Astrocyte of the cerebellum (primary cell): ENCODE results near the gene MYO15B.

Source experiments
- DNase-seq: peaks from one replicate; pipeline ENCODE4 v3.0.0-alpha.2; 2011; ENCODE audit warnings: low read depth
- H3K4me3 ChIP-seq: 2 replicates; pipeline ENCODE4 v1.5.1; 2011; ENCODE audit warnings: mild to moderate bottlenecking, low read depth, low read length, moderate library complexity
- in situ Hi-C: cut with HindIII; loops from 2 replicates; pipeline ENCODE4 v1.10.0; 2017; ENCODE audit warnings: low sequenced_read_pairs
- TF ChIP-seq, protein P1 (sequence below): IDR thresholded peaks from 2 replicates; pipeline ENCODE4 v1.5.1; 2012; ENCODE audit warnings: low read length, low read depth, moderate library complexity, mild to moderate bottlenecking; ENCODE audit errors: missing control alignments

Gene MYO15B

DNA sequence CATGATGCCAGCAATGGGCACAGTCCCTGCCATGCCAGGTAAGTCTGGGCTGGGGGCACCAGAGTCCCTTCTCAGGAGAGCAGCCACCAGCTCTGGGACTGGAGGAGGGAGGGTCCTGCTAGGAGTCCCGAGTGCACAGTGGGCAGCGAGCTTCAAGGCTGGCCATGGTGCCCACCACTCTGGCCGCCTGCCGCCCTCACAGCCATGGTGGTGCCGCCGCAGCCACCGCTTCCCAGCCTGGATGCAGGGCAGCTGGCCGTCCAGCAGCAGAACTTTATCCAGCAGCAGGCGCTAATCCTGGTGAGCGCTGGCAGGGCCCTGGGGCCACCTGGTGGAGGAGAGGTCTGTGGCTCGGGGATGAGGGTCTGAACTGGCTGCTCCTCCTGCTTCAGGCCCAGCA, 27.7 kb downstream of the MYO15B start:
- TF ChIP-seq, protein P1, sequence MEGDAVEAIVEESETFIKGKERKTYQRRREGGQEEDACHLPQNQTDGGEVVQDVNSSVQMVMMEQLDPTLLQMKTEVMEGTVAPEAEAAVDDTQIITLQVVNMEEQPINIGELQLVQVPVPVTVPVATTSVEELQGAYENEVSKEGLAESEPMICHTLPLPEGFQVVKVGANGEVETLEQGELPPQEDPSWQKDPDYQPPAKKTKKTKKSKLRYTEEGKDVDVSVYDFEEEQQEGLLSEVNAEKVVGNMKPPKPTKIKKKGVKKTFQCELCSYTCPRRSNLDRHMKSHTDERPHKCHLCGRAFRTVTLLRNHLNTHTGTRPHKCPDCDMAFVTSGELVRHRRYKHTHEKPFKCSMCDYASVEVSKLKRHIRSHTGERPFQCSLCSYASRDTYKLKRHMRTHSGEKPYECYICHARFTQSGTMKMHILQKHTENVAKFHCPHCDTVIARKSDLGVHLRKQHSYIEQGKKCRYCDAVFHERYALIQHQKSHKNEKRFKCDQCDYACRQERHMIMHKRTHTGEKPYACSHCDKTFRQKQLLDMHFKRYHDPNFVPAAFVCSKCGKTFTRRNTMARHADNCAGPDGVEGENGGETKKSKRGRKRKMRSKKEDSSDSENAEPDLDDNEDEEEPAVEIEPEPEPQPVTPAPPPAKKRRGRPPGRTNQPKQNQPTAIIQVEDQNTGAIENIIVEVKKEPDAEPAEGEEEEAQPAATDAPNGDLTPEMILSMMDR, result no peak
- no peak for DNase-seq
- in situ Hi-C loops, result no loop called here
- H3K4me3 ChIP-seq, result no peak overlapping the region

DNA sequence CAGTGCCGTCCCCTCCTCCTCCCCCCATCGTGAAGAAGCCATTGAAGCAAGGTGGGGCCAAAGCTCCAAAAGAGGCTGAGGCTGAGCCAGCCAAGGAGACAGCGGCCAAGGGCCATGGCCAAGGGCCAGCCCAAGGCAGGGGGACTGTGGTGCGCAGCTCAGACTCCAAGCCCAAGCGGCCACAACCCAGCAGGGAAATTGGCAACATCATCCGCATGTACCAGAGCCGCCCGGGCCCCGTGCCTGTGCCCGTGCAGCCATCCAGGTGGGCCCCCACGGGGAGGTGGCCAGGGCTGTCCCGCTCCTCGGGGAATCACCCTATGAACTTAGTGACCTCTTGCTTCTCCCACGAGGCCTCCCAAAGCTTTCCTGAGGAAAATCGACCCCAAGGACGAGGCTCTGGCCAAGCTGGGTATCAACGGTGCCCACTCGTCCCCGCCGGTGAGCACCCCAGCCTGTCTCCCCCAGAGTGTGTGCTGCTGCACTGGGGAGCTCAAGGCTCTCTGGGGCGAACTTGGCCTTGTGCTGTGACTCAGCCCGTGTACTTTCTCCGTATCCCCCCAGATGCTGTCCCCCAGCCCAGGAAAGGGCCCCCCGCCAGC, 29.0 kb downstream of the MYO15B start:
- TF ChIP-seq, protein P1, result no peak

DNA sequence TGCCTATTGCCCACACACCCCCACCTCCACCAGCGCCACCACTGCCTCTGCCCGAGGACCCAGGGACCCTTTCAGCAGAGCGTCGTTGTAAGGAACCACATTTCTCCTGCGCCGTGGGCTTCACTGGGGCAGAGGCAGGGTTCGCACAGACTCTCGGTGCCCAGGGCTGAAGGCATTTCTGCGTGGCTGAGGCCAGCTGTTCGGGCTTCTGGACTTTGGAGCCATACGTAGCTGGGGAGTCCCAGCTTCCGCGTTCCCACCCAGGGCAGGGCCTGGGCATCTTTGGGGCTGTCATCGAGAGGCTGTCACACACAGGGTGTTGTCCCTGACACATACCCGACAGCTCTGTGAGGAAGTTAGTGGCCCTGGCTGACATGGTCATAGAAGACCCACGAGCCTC, 29.6 kb downstream of the MYO15B start:
- no peak overlapping the region for H3K4me3 ChIP-seq
- TF ChIP-seq, protein P1, result no peak
- in situ Hi-C loops, result no loop called here
- DNase-seq, result no peak

More for the DNA sequence above, 29.0 kb downstream of the MYO15B start:
- no peak overlapping the region for H3K4me3 ChIP-seq
- in situ Hi-C loops, result no loop called here
- no peak for DNase-seq

DNA sequence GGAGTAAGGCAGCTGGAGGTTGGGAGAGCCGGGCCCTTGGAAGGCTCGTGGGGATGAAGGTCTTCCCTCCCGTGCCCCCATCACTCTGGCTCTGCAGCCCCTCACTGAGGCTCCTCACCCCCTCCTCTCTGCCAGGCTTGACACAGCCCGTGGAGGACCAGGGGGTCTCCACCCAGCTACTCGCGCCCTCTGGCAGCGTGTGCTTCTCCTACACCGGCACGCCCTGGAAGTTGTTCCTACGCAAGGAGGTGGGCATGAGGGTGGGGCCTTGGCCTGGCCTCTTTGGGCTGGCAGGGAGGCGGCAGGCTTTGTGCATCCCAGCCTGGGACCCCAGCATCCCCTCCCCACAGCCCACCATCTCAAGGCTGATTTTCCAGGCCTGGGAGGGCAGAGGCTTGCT, 30.1 kb downstream of the MYO15B start:
- DNase-seq, result no peak
- TF ChIP-seq, protein P1, result no peak
- H3K4me3 ChIP-seq, result no peak overlapping the region
- in situ Hi-C loops, result no loop called here

DNA sequence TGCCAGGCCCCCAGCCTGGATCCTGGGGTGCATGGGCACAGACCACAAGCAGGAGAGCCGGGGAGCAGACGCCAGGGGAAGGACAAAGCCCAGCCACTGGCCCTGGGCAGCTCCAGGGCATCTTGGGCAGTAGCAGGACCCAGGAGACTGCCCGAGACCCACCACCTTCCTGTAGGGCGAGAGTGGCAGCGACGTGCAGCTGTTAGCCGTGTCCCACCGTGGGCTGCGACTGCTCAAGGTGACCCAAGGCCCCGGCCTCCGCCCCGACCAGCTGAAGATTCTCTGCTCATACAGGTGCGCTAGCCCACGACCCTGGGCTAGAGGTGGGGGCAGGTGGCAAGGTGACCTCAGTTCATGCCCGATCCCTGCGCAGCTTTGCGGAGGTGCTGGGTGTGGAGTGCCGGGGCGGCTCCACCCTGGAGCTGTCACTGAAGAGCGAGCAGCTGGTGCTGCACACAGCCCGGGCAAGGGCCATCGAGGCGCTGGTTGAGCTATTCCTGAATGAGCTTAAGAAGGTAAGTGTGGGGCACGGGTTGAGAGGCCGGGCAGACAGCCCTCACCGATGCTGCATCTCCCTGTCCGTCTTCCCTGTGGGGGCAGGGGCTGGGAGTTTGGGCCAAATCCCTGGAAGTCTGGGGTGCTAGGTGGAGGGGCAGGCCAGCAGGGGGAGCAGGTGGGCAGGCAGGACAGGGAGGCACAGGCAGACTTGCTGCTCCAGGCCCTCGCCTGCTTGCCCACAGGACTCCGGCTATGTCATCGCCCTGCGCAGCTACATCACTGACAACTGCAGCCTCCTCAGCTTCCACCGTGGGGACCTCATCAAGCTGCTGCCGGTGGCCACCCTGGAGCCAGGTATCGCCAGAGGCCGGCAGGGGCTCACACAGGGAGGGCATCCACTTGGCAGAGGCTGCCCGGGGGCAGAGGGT, 32.2 kb downstream of the MYO15B start:
- TF ChIP-seq, protein P1, result peak; percentile 64
- in situ Hi-C loops, result no loop called here
- no peak for DNase-seq
- H3K4me3 ChIP-seq, result no peak overlapping the region

DNA sequence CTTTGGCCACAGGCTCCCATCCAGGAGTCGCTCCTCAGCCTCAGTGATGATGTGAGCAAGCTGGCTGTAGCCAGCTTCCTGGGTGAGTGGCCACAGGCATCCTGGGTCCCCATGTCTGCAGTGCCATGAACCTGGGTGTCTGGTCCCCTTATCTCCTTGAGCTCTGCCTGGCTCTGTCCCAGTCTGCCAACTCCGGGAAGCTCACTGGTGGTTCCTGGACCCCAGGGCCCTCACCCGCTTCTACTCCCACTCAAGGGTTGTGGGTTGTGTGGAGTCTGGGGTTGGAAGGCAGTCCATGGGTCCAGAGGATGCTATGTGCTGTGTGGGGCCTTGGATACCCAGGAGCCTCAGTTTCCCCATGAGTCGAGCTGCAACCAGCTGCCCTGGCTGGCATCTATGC, 33.9 kb downstream of the MYO15B start:
- no peak overlapping the region for H3K4me3 ChIP-seq
- no peak for DNase-seq
- TF ChIP-seq, protein P1, result no peak
- in situ Hi-C loops, result no loop called here
